Common myeloid progenitor, CD34-positive (primary cell): ENCODE measurements around the gene SLC35E2B.
"Not testable (repeated sequence)": the region's sequence is repeated elsewhere in the genome, so short reads cannot be mapped to it uniquely, and the experiment has no call there.

ENCODE experiments used
- CTCF ChIA-PET: fragments of 350-600 bp; sonication (Branson Sonifier 250); formaldehyde crosslinking; loops from one replicate; lab custom pipeline; 2021; ENCODE audit warnings: antibody characterized with exemption; lab: Charles Lee
- POLR2A ChIA-PET: fragments of 350-600 bp; sonication (Branson Sonifier 250); formaldehyde crosslinking; loops from one replicate; lab custom pipeline; 2021; ENCODE audit warnings: antibody characterized with exemption; lab: Charles Lee
- DNase-seq, 3 donors: peaks; one replicate each; pipeline versions ENCODE4 v3.0.0 to v3.0.0-alpha.2; 2013
- H3K27ac ChIP-seq, 2 experiments: 1 replicate in 1 of 2; 2 replicates in 1 of 2; pipeline ENCODE4 v1.7.0; 2013; ENCODE audit warnings: inconsistent platforms in 2 of 2, low read length in 2 of 2, mild to moderate bottlenecking in 2 of 2, low read depth in 1 of 2, moderate library complexity in 1 of 2; ENCODE audit not compliant: severe bottlenecking in 2 of 2, insufficient read depth in 1 of 2, poor library complexity in 1 of 2
- H3K27me3 ChIP-seq, 5 experiments: replicated peaks in 2 of 5; 1 replicate in 3 of 5; 2 replicates in 2 of 5; pipeline versions ENCODE4 v1.6.1 to v1.7.0; 2013; ENCODE audit warnings: low read length in 4 of 5, mild to moderate bottlenecking in 2 of 5, moderate library complexity in 2 of 5, inconsistent platforms in 1 of 5; ENCODE audit not compliant: insufficient read depth in 5 of 5, control insufficient read depth in 4 of 5
- H3K36me3 ChIP-seq, 4 experiments: 1 replicate in 2 of 4; 2 replicates in 2 of 4; pipeline versions ENCODE4 v1.6.1 to v1.7.0; 2013; ENCODE audit warnings: low read length in 3 of 4, control low read depth in 1 of 4, mild to moderate bottlenecking in 1 of 4; ENCODE audit not compliant: control insufficient read depth in 4 of 4, insufficient read depth in 4 of 4
- H3K4me1 ChIP-seq, 4 experiments: 1 replicate in 3 of 4; 2 replicates in 1 of 4; pipeline versions ENCODE4 v1.6.1 to v1.7.1; 2013; ENCODE audit warnings: low read length in 3 of 4, mild to moderate bottlenecking in 3 of 4, control low read depth in 1 of 4, inconsistent platforms in 1 of 4, moderate library complexity in 1 of 4; ENCODE audit not compliant: control insufficient read depth in 4 of 4, insufficient read depth in 4 of 4; ENCODE audit errors: control extremely low read depth in 1 of 4
- H3K4me3 ChIP-seq, 7 experiments: 1 replicate in 4 of 7; 2 replicates in 3 of 7; pipeline versions ENCODE4 v1.5.1 to v1.7.0; 2013; ENCODE audit warnings: mild to moderate bottlenecking in 7 of 7, low read length in 6 of 7, moderate library complexity in 6 of 7, inconsistent platforms in 2 of 7, low read depth in 2 of 7, control low read depth in 1 of 7; ENCODE audit not compliant: insufficient read depth in 4 of 7, control insufficient read depth in 1 of 7; ENCODE audit errors: extremely low read depth in 1 of 7
- H3K9me3 ChIP-seq, 5 experiments: 1 replicate in 4 of 5; 2 replicates in 1 of 5; pipeline versions ENCODE4 v1.6.1 to v1.7.1; 2013; ENCODE audit warnings: low read length in 4 of 5, mild to moderate bottlenecking in 2 of 5, inconsistent platforms in 1 of 5, low read depth in 1 of 5, moderate library complexity in 1 of 5; ENCODE audit not compliant: control insufficient read depth in 4 of 5, insufficient read depth in 2 of 5; ENCODE audit errors: control extremely low read depth in 1 of 5
- WGBS: methylation state at CpG from one replicate; pipeline ENCODE4 v1.1.5; 2013; ENCODE audit not compliant: insufficient coverage; 5-methylcytosine and 5-hydroxymethylcytosine counted together

SLC35E2B gene

GRCh38 chr1:1702506-1702905 is 9.9 kb upstream of the SLC35E2B start:
- CTCF ChIA-PET, H3K9me3 ChIP-seq, H3K4me3 ChIP-seq, H3K27ac ChIP-seq, H3K4me1 ChIP-seq, DNase-seq, H3K27me3 ChIP-seq: not testable (repeated sequence)
- H3K36me3 ChIP-seq, result peaks cover 0 to 13% (median 5%) of the 10 kb centered on the region in 4 experiments
- POLR2A ChIA-PET, result interaction anchor here (0.6 kb wide), 1 partner anchor 29 kb away, joined by 3 read pairs; no protein-coding TSS in a partner anchor
- WGBS, result no CpG with 5 or more reads among the region's 18 CpGs

DNA sequence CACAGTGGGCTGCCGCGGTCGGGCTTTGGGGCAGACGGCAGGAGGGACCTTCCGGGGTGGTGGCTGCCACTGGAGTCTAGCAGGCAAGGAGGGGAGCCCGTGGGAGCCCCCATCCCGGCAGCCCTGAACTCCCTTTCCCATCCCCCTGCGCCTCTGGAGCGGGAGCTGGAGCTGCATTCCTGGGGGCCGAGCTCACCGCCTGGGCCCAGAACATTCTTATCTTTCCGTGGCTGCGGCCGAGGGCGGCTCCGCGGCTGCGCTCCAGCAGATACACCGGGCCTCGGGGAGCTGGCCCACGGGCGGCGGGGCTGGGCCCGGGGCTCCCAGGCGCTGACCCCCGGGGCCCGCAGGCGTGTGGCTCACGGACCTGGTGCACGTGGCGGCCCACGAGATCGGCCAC is 8.0 kb upstream of the SLC35E2B start:
- WGBS, result no CpG with 5 or more reads among the region's 33 CpGs
- H3K4me3 ChIP-seq, CTCF ChIA-PET, H3K4me1 ChIP-seq, H3K9me3 ChIP-seq, H3K27me3 ChIP-seq, POLR2A ChIA-PET, DNase-seq, H3K27ac ChIP-seq: not testable (repeated sequence)
- peaks cover 0 to 10% (median 5%) of the 10 kb centered on the region in 4 experiments for H3K36me3 ChIP-seq

DNA sequence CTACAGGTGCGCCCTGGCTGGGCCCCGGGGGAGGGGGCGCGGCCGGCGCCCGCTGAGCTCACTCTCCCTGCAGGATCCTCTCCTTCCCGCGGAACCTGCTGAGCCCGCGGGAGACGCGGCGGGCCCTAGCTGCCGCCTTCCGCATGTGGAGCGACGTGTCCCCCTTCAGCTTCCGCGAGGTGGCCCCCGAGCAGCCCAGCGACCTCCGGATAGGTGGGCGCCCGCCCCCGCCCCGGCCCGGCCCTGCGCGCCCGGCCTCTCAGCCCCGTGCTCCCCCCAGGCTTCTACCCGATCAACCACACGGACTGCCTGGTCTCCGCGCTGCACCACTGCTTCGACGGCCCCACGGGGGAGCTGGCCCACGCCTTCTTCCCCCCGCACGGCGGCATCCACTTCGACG is 7.5 kb upstream of the SLC35E2B start:
- WGBS, result no CpG with 5 or more reads among the region's 45 CpGs
- H3K27ac ChIP-seq, H3K4me3 ChIP-seq, CTCF ChIA-PET, H3K27me3 ChIP-seq, POLR2A ChIA-PET, H3K9me3 ChIP-seq, H3K4me1 ChIP-seq, DNase-seq: not testable (repeated sequence)
- H3K36me3 ChIP-seq, result peaks cover 0 to 10% (median 5%) of the 10 kb centered on the region in 4 experiments

DNA sequence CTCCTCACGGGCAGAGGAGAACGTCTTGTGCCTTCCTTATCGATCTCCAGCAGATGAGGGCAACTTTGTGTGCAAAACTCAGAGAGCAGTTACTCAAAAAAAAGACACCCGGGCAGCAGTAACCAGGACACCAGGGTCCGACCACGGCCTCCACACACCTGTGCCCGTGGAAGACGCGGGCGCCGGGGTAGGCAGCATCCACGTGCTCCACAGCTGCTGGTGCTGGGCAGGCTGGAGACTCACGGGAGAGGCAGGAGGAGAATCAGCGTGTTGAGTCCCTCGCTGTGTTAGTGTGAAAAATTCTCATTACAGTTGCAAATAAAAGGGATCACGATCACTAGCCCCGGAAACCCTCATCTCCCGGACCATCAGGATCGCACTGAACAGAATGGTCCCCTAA is 6.5 kb upstream of the SLC35E2B start:
- DNase-seq, result not testable (repeated sequence)

GRCh38 chr1:1697358-1698183 is 5.0 kb upstream of the SLC35E2B start:
- POLR2A ChIA-PET, CTCF ChIA-PET, H3K27ac ChIP-seq, DNase-seq, H3K36me3 ChIP-seq, H3K9me3 ChIP-seq, H3K4me3 ChIP-seq, H3K27me3 ChIP-seq: not testable (repeated sequence)
- 87% methylated on average over 10 of the region's 26 CpGs for WGBS
- peaks cover 0 to 10% (median 5%) of the 10 kb centered on the region in 4 experiments for H3K4me1 ChIP-seq

More for the DNA sequence above, 6.5 kb upstream of the SLC35E2B start:
- H3K9me3 ChIP-seq, H3K27ac ChIP-seq, H3K27me3 ChIP-seq, CTCF ChIA-PET, POLR2A ChIA-PET, H3K36me3 ChIP-seq, H3K4me3 ChIP-seq, H3K4me1 ChIP-seq: not testable (repeated sequence)
- WGBS, result no CpG with 5 or more reads among the region's 19 CpGs

- H3K36me3 ChIP-seq, CTCF ChIA-PET, H3K27ac ChIP-seq, H3K4me3 ChIP-seq, H3K9me3 ChIP-seq, POLR2A ChIA-PET, DNase-seq, H3K27me3 ChIP-seq: not testable (repeated sequence)
- 100% methylated on average over 6 of the region's 23 CpGs for WGBS
- H3K4me1 ChIP-seq, result peaks cover 0 to 10% (median 5%) of the 10 kb centered on the region in 4 experiments
Measured at GRCh38 chr1:1696431-1697357, 4.1 kb upstream of the SLC35E2B start.

DNA sequence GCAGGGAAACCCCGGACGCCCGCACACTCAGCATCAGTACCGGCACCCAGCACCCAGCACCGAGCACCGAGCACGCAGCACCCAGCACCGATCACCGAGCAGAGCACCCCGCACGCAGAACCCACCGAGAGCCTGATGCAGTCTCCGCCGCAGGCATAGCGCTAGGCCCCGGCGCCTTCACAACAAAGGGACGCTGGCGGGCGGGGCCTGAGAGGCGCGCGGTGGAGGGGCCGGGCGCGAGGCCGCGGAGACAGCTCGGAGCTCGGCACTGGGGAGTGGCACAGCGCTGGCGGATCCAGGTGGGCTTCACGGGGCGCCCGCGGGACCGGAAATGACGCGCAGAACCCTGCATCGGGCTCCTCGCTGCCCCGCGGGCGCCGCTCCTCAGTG is 276 bp downstream of the SLC35E2B start:
- peaks cover 0 to 10% (median 5%) of the 10 kb centered on the region in 4 experiments for H3K4me1 ChIP-seq
- H3K9me3 ChIP-seq, CTCF ChIA-PET, H3K27me3 ChIP-seq, POLR2A ChIA-PET, H3K36me3 ChIP-seq: not testable (repeated sequence)
- peak overlapping the region; percentile 27 to 74 (median 64) for H3K4me3 ChIP-seq
- H3K27ac ChIP-seq, result peak overlapping the region; percentile 93 to 94
- 2% methylated on average over 7 of the region's 45 CpGs for WGBS
- peak; percentile 45 to 85 (median 69) for DNase-seq
